Hepatocyte (in vitro differentiated cells): ENCODE data around the gene TFDP1. TPM values are rescaled to one million over a fixed set of nuclear protein-coding genes. Genes with fewer than 3 reads are reported as not detected.

ENCODE experiments used
- DNase-seq: peaks from one replicate; pipeline ENCODE4 v3.0.0-alpha.2; 2016; ENCODE audit warnings: low spot score
- H2AFZ ChIP-seq: fragments of 200-600 bp; sonication (generic); 2 replicates; pipeline ENCODE4 v1.6.0; 2016; ENCODE audit warnings: antibody characterized with exemption, mild to moderate bottlenecking
- H3K27ac ChIP-seq: fragments of 200-600 bp; sonication (generic); 2 replicates; pipeline ENCODE4 v1.5.1; 2016; ENCODE audit warnings: mild to moderate bottlenecking
- H3K27me3 ChIP-seq: fragments of 200-600 bp; sonication (generic); 2 replicates; pipeline ENCODE4 v1.6.1; 2016
- H3K36me3 ChIP-seq: fragments of 200-600 bp; sonication (generic); replicated peaks from 2 replicates; pipeline ENCODE4 v1.5.1; 2016; ENCODE audit warnings: low read depth; ENCODE audit not compliant: insufficient read depth
- H3K4me1 ChIP-seq: fragments of 200-600 bp; sonication (generic); 2 replicates; pipeline ENCODE4 v1.5.1; 2016; ENCODE audit warnings: mild to moderate bottlenecking, moderate library complexity; ENCODE audit not compliant: insufficient read depth
- H3K4me2 ChIP-seq: fragments of 200-600 bp; sonication (generic); 2 replicates; pipeline ENCODE4 v1.6.0; 2016
- H3K4me3 ChIP-seq: fragments of 200-600 bp; sonication (generic); 2 replicates; pipeline ENCODE4 v1.5.1; 2016; ENCODE audit warnings: mild to moderate bottlenecking
- H3K79me2 ChIP-seq: fragments of 200-600 bp; sonication (generic); 2 replicates; pipeline ENCODE4 v1.6.0; 2017; ENCODE audit warnings: mild to moderate bottlenecking
- H3K9me2 ChIP-seq: fragments of 200-600 bp; sonication (generic); replicated peaks from 2 replicates; pipeline ENCODE4 v1.6.0; 2017; ENCODE audit warnings: mild to moderate bottlenecking; ENCODE audit not compliant: insufficient read depth
- H3K9me3 ChIP-seq: fragments of 200-600 bp; sonication (generic); 2 replicates; pipeline ENCODE4 v1.5.1; 2016; ENCODE audit warnings: low read depth, mild to moderate bottlenecking
- H4K20me1 ChIP-seq: fragments of 200-600 bp; sonication (generic); 2 replicates; pipeline ENCODE4 v1.6.0; 2016; ENCODE audit warnings: mild to moderate bottlenecking; ENCODE audit not compliant: insufficient read depth, poor library complexity, severe bottlenecking
- EZH2 ChIP-seq: fragments of 200-600 bp; sonication (generic); IDR thresholded peaks from 2 replicates; pipeline ENCODE4 v1.6.1; 2016; ENCODE audit warnings: antibody characterized with exemption, mild to moderate bottlenecking, borderline replicate concordance
- EZH2phosphoT487 ChIP-seq: fragments of 200-600 bp; sonication (generic); IDR thresholded peaks from one replicate; pipeline ENCODE4 v1.6.1; 2018; ENCODE audit warnings: antibody characterized with exemption, mild to moderate bottlenecking, low read depth, moderate library complexity; ENCODE audit not compliant: unreplicated experiment, severe bottlenecking
- WGBS: methylation state at CpG from one replicate; pipeline ENCODE4 v1.1.6; 2016; ENCODE audit warnings: low lambda C conversion rate; ENCODE audit errors: missing lambda C conversion rate; 5-methylcytosine and 5-hydroxymethylcytosine counted together
- polyA plus RNA-seq: library from polyadenylated mRNA; unstranded; fragments of >200 nt; fragmentation: Nextera tagmentation; extraction: Ambion mirVana; gene quantifications from 2 replicates; pipeline ENCODE4 v1.2.1, GENCODE V29; 2016
- total RNA-seq: library from RNA; depleted of rRNA; stranded (reverse); fragments of >200 nt; gene quantifications from 2 replicates; pipeline ENCODE4 v1.2.3, GENCODE V29; 2014
- TF ChIP-seq, protein P1 (sequence below): fragments of 200-600 bp; sonication (generic); IDR thresholded peaks from 2 replicates; pipeline ENCODE4 v1.5.1; 2016; ENCODE audit warnings: antibody characterized with exemption, mild to moderate bottlenecking; ENCODE audit not compliant: poor library complexity

The TFDP1 gene
- total and polyA plus RNA-seq, 2 experiments from 2014 or later = 54.0 to 62.9 TPM

- Histone ChIP-seq H4K20me1 (no peaks in the 10 kb centered on the region), H3K4me1 (no peaks in the 10 kb centered on the region), H3K36me3 (no peaks in the 10 kb centered on the region), H3K79me2 (no peaks in the 10 kb centered on the region), H3K9me2 (no peaks in the 10 kb centered on the region), H3K27me3 (no peaks in the 10 kb centered on the region), H2AFZ (no peak overlapping the region), H3K4me3 (no peak overlapping the region), H3K4me2 (no peak overlapping the region), H3K27ac (no peak overlapping the region), H3K9me3 (no peaks in the 10 kb centered on the region)
- no peak for DNase-seq
- TF ChIP-seq, protein P1, sequence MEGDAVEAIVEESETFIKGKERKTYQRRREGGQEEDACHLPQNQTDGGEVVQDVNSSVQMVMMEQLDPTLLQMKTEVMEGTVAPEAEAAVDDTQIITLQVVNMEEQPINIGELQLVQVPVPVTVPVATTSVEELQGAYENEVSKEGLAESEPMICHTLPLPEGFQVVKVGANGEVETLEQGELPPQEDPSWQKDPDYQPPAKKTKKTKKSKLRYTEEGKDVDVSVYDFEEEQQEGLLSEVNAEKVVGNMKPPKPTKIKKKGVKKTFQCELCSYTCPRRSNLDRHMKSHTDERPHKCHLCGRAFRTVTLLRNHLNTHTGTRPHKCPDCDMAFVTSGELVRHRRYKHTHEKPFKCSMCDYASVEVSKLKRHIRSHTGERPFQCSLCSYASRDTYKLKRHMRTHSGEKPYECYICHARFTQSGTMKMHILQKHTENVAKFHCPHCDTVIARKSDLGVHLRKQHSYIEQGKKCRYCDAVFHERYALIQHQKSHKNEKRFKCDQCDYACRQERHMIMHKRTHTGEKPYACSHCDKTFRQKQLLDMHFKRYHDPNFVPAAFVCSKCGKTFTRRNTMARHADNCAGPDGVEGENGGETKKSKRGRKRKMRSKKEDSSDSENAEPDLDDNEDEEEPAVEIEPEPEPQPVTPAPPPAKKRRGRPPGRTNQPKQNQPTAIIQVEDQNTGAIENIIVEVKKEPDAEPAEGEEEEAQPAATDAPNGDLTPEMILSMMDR = no peak
- TF ChIP-seq EZH2 = no peak
- TF ChIP-seq EZH2phosphoT487 = no peak
- 93% methylated on average over 4 of the region's 4 CpGs for WGBS
These were observed 29.4 kb upstream of the TFDP1 start for GRCh38 chr13:113555141-113555540.

DNA sequence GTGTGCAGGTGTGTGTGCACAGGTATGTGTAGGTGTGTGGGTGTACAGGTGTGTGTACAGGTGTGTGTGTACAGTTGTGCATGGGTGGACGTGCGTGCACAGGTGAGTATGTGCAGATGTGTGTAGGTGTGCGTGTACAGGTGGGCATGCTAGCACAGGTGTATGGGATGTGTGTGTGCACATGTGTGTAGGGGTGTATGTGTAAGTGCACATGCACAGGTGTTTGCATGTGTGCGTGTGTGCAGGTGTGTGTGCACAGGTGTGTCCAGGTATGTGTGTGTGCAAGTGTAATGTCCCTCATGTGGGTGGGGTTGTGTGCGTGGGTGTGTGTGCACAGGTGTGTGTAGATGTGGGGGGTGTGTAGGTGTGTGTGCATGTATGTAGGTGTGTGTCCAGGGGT, 27.5 kb upstream of the TFDP1 start:
- 99% methylated on average over 5 of the region's 5 CpGs for WGBS
- no peak for TF ChIP-seq EZH2phosphoT487
- no peak for TF ChIP-seq EZH2
- TF ChIP-seq, protein P1 = no peak
- no peaks in the 10 kb centered on the region for H4K20me1 ChIP-seq

DNA sequence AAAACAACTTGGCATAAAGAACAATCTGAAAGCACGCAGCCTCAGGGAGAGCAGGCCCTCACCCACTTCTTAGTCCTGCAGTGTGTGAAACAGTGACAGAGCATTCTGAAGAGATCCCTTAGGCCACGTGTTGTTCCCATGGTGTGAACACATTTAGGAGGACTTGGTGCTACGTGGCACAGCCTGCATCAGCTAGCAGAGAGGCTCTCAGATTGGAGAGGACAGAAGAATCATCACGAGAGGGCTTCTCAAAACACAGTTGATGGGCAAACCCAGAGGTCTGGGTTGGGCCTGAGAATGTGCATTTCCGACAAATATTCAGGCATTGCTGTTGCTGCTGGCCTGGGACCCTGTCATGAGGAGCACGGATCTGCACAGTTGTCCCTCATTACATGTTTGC, 26.1 kb upstream of the TFDP1 start:
- Histone ChIP-seq H3K4me2 (no peak overlapping the region), H3K9me3 (no peaks in the 10 kb centered on the region), H3K4me3 (no peak overlapping the region), H3K79me2 (no peaks in the 10 kb centered on the region), H3K27me3 (no peaks in the 10 kb centered on the region), H4K20me1 (no peaks in the 10 kb centered on the region), H3K9me2 (no peaks in the 10 kb centered on the region), H3K27ac (no peak overlapping the region), H3K4me1 (no peaks in the 10 kb centered on the region), H3K36me3 (no peaks in the 10 kb centered on the region), H2AFZ (no peak overlapping the region)
- no peak for DNase-seq
- TF ChIP-seq, protein P1 = no peak
- TF ChIP-seq EZH2phosphoT487 (no peak), EZH2 (no peak)
- 94% methylated on average over 6 of the region's 6 CpGs for WGBS

More for the DNA sequence above, 27.5 kb upstream of the TFDP1 start:
- H3K27me3 ChIP-seq = no peaks in the 10 kb centered on the region
- H3K9me2 ChIP-seq = no peaks in the 10 kb centered on the region
- H3K9me3 ChIP-seq = no peaks in the 10 kb centered on the region
- DNase-seq = no peak
- no peak overlapping the region for H3K27ac ChIP-seq
- no peaks in the 10 kb centered on the region for H3K79me2 ChIP-seq
- no peaks in the 10 kb centered on the region for H3K4me1 ChIP-seq
- H3K36me3 ChIP-seq = no peaks in the 10 kb centered on the region
- H2AFZ ChIP-seq = no peak overlapping the region
- no peak overlapping the region for H3K4me3 ChIP-seq
- H3K4me2 ChIP-seq = no peak overlapping the region

DNA sequence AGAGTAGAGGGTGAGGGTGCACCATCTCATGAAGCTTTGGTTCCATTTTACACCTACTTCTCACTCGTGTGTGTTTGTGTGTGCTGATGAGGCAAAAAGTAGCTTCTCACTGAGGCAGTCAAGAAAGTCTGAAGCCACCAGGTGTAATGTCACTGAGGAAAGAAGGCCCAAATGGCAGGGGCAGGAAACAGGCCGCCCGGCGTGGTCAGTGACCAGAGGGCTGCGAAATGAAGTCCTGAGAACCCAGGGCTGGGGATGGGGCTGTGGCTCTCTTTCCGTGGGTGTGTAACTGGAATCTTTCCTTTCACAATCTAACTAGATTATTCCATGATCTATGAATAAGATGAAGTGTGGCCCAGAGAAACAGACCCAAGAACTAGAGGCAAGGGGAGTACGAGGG, 25.5 kb upstream of the TFDP1 start:
- no peaks in the 10 kb centered on the region for H3K9me3 ChIP-seq
- no peak for DNase-seq
- H3K4me3 ChIP-seq = no peak overlapping the region
- H3K4me2 ChIP-seq = no peak overlapping the region
- no peaks in the 10 kb centered on the region for H3K27me3 ChIP-seq
- no peaks in the 10 kb centered on the region for H3K9me2 ChIP-seq
- H4K20me1 ChIP-seq = no peaks in the 10 kb centered on the region
- WGBS = 93% methylated on average over 7 of the region's 7 CpGs
- TF ChIP-seq EZH2phosphoT487 = no peak
- no peak for TF ChIP-seq EZH2
- TF ChIP-seq, protein P1 = no peak
- no peaks in the 10 kb centered on the region for H3K36me3 ChIP-seq
- no peak overlapping the region for H3K27ac ChIP-seq
- H3K79me2 ChIP-seq = no peaks in the 10 kb centered on the region
- H3K4me1 ChIP-seq = no peaks in the 10 kb centered on the region
- no peak overlapping the region for H2AFZ ChIP-seq
